Naive thymus-derived CD4-positive, alpha-beta T cell (primary cell): ENCODE data around the gene P2RY8. TPM values are rescaled to one million over a fixed set of nuclear protein-coding genes. Genes with fewer than 3 reads are reported as not detected.

Source experiments
- ATAC-seq: fragments of 150-1000 bp; cut with Tn5 transposase; 2 replicates; pipeline ENCODE4 v1.10.0; 2021; ENCODE audit warnings: mild to moderate bottlenecking, moderate library complexity
- CTCF ChIA-PET: fragments of 350-600 bp; sonication (Branson Sonifier 250); formaldehyde crosslinking; loops from one replicate; lab custom pipeline; 2021; ENCODE audit warnings: antibody characterized with exemption; lab: Charles Lee
- POLR2A ChIA-PET: fragments of 350-600 bp; sonication (Branson Sonifier 250); formaldehyde crosslinking; loops from one replicate; lab custom pipeline; 2021; ENCODE audit warnings: antibody characterized with exemption, inconsistent platforms; lab: Charles Lee
- DNase-seq, 9 donors: peaks; one replicate each; pipeline versions ENCODE4 v3.0.0 to v3.0.0-alpha.2; 2020 to 2022; ENCODE audit warnings: mixed read lengths in 1 of 9
- H3K27ac ChIP-seq: one replicate; pipeline ENCODE4 v1.7.0; 2013; ENCODE audit warnings: mild to moderate bottlenecking, low read depth, low read length, moderate library complexity
- H3K27me3 ChIP-seq, 2 donors: one replicate each; pipeline ENCODE4 v1.7.0; 2013; ENCODE audit warnings: low read length in 2 of 2, mild to moderate bottlenecking in 2 of 2, moderate library complexity in 2 of 2; ENCODE audit not compliant: control insufficient read depth in 2 of 2, insufficient read depth in 2 of 2
- H3K36me3 ChIP-seq, 3 experiments: 1 replicate in 2 of 3; 2 replicates in 1 of 3; pipeline ENCODE4 v1.7.0; 2013; ENCODE audit warnings: low read length in 3 of 3, mild to moderate bottlenecking in 3 of 3, moderate library complexity in 1 of 3; ENCODE audit not compliant: insufficient read depth in 3 of 3, control insufficient read depth in 2 of 3
- H3K4me1 ChIP-seq, 2 donors: one replicate each; pipeline ENCODE4 v1.7.0; 2013; ENCODE audit warnings: low read length in 2 of 2, mild to moderate bottlenecking in 2 of 2, moderate library complexity in 1 of 2; ENCODE audit not compliant: control insufficient read depth in 2 of 2, insufficient read depth in 2 of 2
- H3K4me3 ChIP-seq: 2 replicates; pipeline ENCODE4 v1.7.0; 2013; ENCODE audit warnings: mild to moderate bottlenecking, low read length
- H3K9me3 ChIP-seq, 3 experiments: 1 replicate in 2 of 3; 2 replicates in 1 of 3; pipeline ENCODE4 v1.7.0; 2013; ENCODE audit warnings: low read length in 3 of 3; ENCODE audit not compliant: control insufficient read depth in 2 of 3
- H3K27ac Mint-ChIP-seq, 9 donors: one replicate each; pipeline ENCODE4 v1.8.0; 2020 to 2022; ENCODE audit warnings: mixed read lengths in 9 of 9, mild to moderate bottlenecking in 8 of 9, moderate library complexity in 5 of 9, inconsistent platforms in 2 of 9
- H3K27me3 Mint-ChIP-seq, 5 donors: one replicate each; pipeline ENCODE4 v1.8.0; 2021 to 2022; ENCODE audit warnings: mixed read lengths in 5 of 5, mild to moderate bottlenecking in 1 of 5
- H3K36me3 Mint-ChIP-seq, 5 donors: one replicate each; pipeline ENCODE4 v1.8.0; 2020 to 2022; ENCODE audit warnings: mixed read lengths in 5 of 5, mild to moderate bottlenecking in 3 of 5, inconsistent platforms in 1 of 5
- H3K4me1 Mint-ChIP-seq, 7 donors: one replicate each; pipeline ENCODE4 v1.8.0; 2020 to 2022; ENCODE audit warnings: mixed read lengths in 7 of 7, mild to moderate bottlenecking in 3 of 7, inconsistent platforms in 1 of 7
- H3K4me3 Mint-ChIP-seq, 10 donors: one replicate each; pipeline ENCODE4 v1.8.0; 2020 to 2022; ENCODE audit warnings: mild to moderate bottlenecking in 10 of 10, mixed read lengths in 10 of 10, moderate library complexity in 6 of 10, inconsistent platforms in 2 of 10
- H3K9me3 Mint-ChIP-seq, 11 donors: one replicate each; pipeline ENCODE4 v1.8.0; 2020 to 2022; ENCODE audit warnings: mixed read lengths in 11 of 11, mild to moderate bottlenecking in 4 of 11, inconsistent platforms in 1 of 11, moderate library complexity in 1 of 11
- intact Hi-C, 2 donors: fragments of 100-400 bp; cut with micrococcal nuclease; formaldehyde crosslinking; loops; one replicate each; pipeline ENCODE4 v1.15.1; 2023
- polyA plus RNA-seq, 2 donors: library from polyadenylated mRNA; unstranded; fragments of 300-500 nt; fragmentation: Illumina TruSeq; gene quantifications; one replicate each; pipeline ENCODE4 v1.2.3, GENCODE V29; 2021
- total RNA-seq, 6 experiments: library from RNA in 5 of 6; stranded (reverse) in 5 of 6; gene quantifications; 1 replicate in 5 of 6; 2 replicates in 1 of 6; pipeline ENCODE4 v1.2.3 and lab custom pipeline; 2021 to 2026

The P2RY8 gene
- total and polyA plus RNA-seq, 7 experiments from 2014 or later, result 109 to 277 (median 149) TPM

GRCh38 chrX:1452516-1453394 lies 84.2 kb downstream of the P2RY8 start, which contains the start of gene ASMTL:
TSS of gene ASMTL (minus strand) at chrX:1452909. CDS start at chrX:1452840, 69 bp downstream.
- peak; percentile 91 for ATAC-seq
- Histone ChIP-seq H3K4me1 (peaks cover 24 to 41% of the 10 kb centered on the region in 2 donors), H3K36me3 (peaks cover 0 to 4% (median 0%) of the 10 kb centered on the region in 3 experiments), H3K27me3 (no peaks in the 10 kb centered on the region), H3K9me3 (peaks cover 0 to 4% (median 0%) of the 10 kb centered on the region in 3 experiments), H3K27ac (peak within 1 kb of the TSS; percentile 99), H3K4me3 (peak within 1 kb of the TSS; percentile 91)
- CTCF ChIA-PET, result no interaction called here
- POLR2A ChIA-PET, result no interaction called here
- peaks cover 0 to 2% (median 0%) of the 10 kb centered on the region in 5 donors for H3K27me3 Mint-ChIP-seq
- peaks cover 8 to 26% (median 16%) of the 10 kb centered on the region in 5 donors for H3K36me3 Mint-ChIP-seq
- H3K9me3 Mint-ChIP-seq, result peaks cover 0 to 23% (median 12%) of the 10 kb centered on the region in 11 donors
- H3K4me1 Mint-ChIP-seq, result peaks cover 7 to 37% (median 26%) of the 10 kb centered on the region in 7 donors
- H3K27ac Mint-ChIP-seq, result peak within 1 kb of the TSS; percentile 81 to 99 (median 95)
- H3K4me3 Mint-ChIP-seq, result peak within 1 kb of the TSS; percentile 76 to 93 (median 88)
- peak; percentile 99 to 100 (median 100) for DNase-seq
- intact Hi-C loops, result loop anchor here (1.0 to 5.0 kb wide), 17 partner anchors 11 to 1239 kb away; partner anchors contain the start of genes AKAP17A (in 2 of the 2), CD99 (in 2 of the 2), GTPBP6 (in 2 of the 2) and SLC25A6 (in 2 of the 2)

GRCh38 chrX:1451661-1452515 lies 85.1 kb downstream of the P2RY8 start:
- Histone ChIP-seq H3K27me3 (no peaks in the 10 kb centered on the region), H3K36me3 (peaks cover 0 to 4% (median 0%) of the 10 kb centered on the region in 3 experiments), H3K9me3 (peaks cover 0 to 10% (median 0%) of the 10 kb centered on the region in 3 experiments), H3K27ac (peak overlapping the region; percentile 99), H3K4me1 (peaks cover 21 to 36% of the 10 kb centered on the region in 2 donors), H3K4me3 (peak overlapping the region; percentile 91)
- ATAC-seq (no peak), DNase-seq (peak in 2 of 9 donors; percentile 27 to 36)
- Mint-ChIP-seq H3K27me3 (peaks cover 0 to 2% (median 0%) of the 10 kb centered on the region in 5 donors), H3K27ac (peak overlapping the region in 6 of 9 donors; percentile 12 to 95 (median 83)), H3K4me3 (peak overlapping the region; percentile 76 to 93 (median 88)), H3K9me3 (peaks cover 0 to 32% (median 16%) of the 10 kb centered on the region in 11 donors), H3K36me3 (peaks cover 8 to 35% (median 24%) of the 10 kb centered on the region in 5 donors), H3K4me1 (peaks cover 7 to 37% (median 26%) of the 10 kb centered on the region in 7 donors)
- CTCF ChIA-PET, result no interaction called here
- POLR2A ChIA-PET, result no interaction called here
- intact Hi-C loops, result loop anchor here (2.0 to 5.0 kb wide), 6 partner anchors 40 to 1065 kb away; partner anchors contain the start of gene PPP2R3B (in 1 of the 2)

GRCh38 chrX:1451251-1451660 lies 85.7 kb downstream of the P2RY8 start:
- H3K27ac ChIP-seq, result no peak overlapping the region
- peaks cover 0 to 4% (median 0%) of the 10 kb centered on the region in 3 experiments for H3K36me3 ChIP-seq
- intact Hi-C loops, result loop anchor here in 1 of 2 donors (5.0 kb wide), 2 partner anchors 41 to 1046 kb away; no protein-coding TSS in a partner anchor
- H3K4me3 ChIP-seq, result peak overlapping the region; percentile 8
- DNase-seq, result peak in 1 of 9 donors; percentile 22
- H3K27me3 Mint-ChIP-seq, result peaks cover 0 to 2% (median 0%) of the 10 kb centered on the region in 5 donors
- peaks cover 0 to 35% (median 16%) of the 10 kb centered on the region in 11 donors for H3K9me3 Mint-ChIP-seq
- ChIA-PET CTCF (no interaction called here), POLR2A (no interaction called here)
- H3K36me3 Mint-ChIP-seq, result peaks cover 9 to 40% (median 28%) of the 10 kb centered on the region in 5 donors
- peak overlapping the region in 3 of 9 donors; percentile 12 to 84 (median 33) for H3K27ac Mint-ChIP-seq
- H3K4me1 ChIP-seq, result peaks cover 19 to 34% of the 10 kb centered on the region in 2 donors
- H3K4me1 Mint-ChIP-seq, result peaks cover 7 to 37% (median 26%) of the 10 kb centered on the region in 7 donors
- peaks cover 0 to 10% (median 0%) of the 10 kb centered on the region in 3 experiments for H3K9me3 ChIP-seq
- ATAC-seq, result no peak
- H3K27me3 ChIP-seq, result no peaks in the 10 kb centered on the region
- H3K4me3 Mint-ChIP-seq, result peak overlapping the region in 4 of 10 donors; percentile 21 to 93 (median 89)

- Mint-ChIP-seq H3K36me3 (peaks cover 14 to 45% (median 35%) of the 10 kb centered on the region in 5 donors), H3K27me3 (peaks cover 0 to 2% (median 0%) of the 10 kb centered on the region in 5 donors), H3K27ac (peak overlapping the region in 5 of 9 donors; percentile 14 to 86 (median 60)), H3K4me1 (peaks cover 7 to 33% (median 23%) of the 10 kb centered on the region in 7 donors), H3K9me3 (peaks cover 0 to 38% (median 19%) of the 10 kb centered on the region in 11 donors), H3K4me3 (peak overlapping the region in 1 of 10 donors; percentile 4)
- H3K27ac ChIP-seq, result no peak overlapping the region
- peak in 1 of 9 donors; percentile 21 for DNase-seq
- peaks cover 19 to 28% of the 10 kb centered on the region in 2 donors for H3K4me1 ChIP-seq
- H3K36me3 ChIP-seq, result peaks cover 0 to 4% (median 0%) of the 10 kb centered on the region in 3 experiments
- ATAC-seq, result no peak
- H3K9me3 ChIP-seq, result peaks cover 0 to 10% (median 0%) of the 10 kb centered on the region in 3 experiments
- POLR2A ChIA-PET, result no interaction called here
- H3K4me3 ChIP-seq, result no peak overlapping the region
- CTCF ChIA-PET, result no interaction called here
- no peaks in the 10 kb centered on the region for H3K27me3 ChIP-seq
- intact Hi-C loops, result loop anchor here in 1 of 2 donors (5.0 kb wide), 2 partner anchors 42 to 1047 kb away; no protein-coding TSS in a partner anchor
These were observed 86.4 kb downstream of the P2RY8 start for GRCh38 chrX:1450361-1451161.

- CTCF ChIA-PET, result no interaction called here
- Mint-ChIP-seq H3K4me3 (peak overlapping the region in 4 of 10 donors; percentile 4 to 63 (median 35)), H3K27me3 (peaks cover 0 to 2% (median 0%) of the 10 kb centered on the region in 5 donors), H3K9me3 (peaks cover 7 to 42% (median 20%) of the 10 kb centered on the region in 11 donors), H3K4me1 (peaks cover 11 to 35% (median 20%) of the 10 kb centered on the region in 7 donors), H3K36me3 (peaks cover 20 to 52% (median 41%) of the 10 kb centered on the region in 5 donors), H3K27ac (peak overlapping the region in 8 of 9 donors; percentile 14 to 86 (median 64))
- intact Hi-C loops, result loop anchor here in 1 of 2 donors (5.0 kb wide), 2 partner anchors 43 to 1048 kb away; no protein-coding TSS in a partner anchor
- POLR2A ChIA-PET, result no interaction called here
- Histone ChIP-seq H3K36me3 (peaks cover 0 to 4% (median 0%) of the 10 kb centered on the region in 3 experiments), H3K4me1 (peaks cover 19 to 21% of the 10 kb centered on the region in 2 donors), H3K9me3 (peaks cover 0 to 12% (median 0%) of the 10 kb centered on the region in 3 experiments), H3K27ac (no peak overlapping the region), H3K4me3 (no peak overlapping the region), H3K27me3 (no peaks in the 10 kb centered on the region)
- DNase-seq (no peak), ATAC-seq (no peak)
These were observed 87.2 kb downstream of the P2RY8 start for GRCh38 chrX:1449823-1450149.
